RPMI8226 (cell line): Measurements from ENCODE around the gene ARSB.

ENCODE experiments used
- DNase-seq: peaks from one replicate; pipeline ENCODE4 v3.0.0-alpha.2; 2015

The ARSB gene

DNA sequence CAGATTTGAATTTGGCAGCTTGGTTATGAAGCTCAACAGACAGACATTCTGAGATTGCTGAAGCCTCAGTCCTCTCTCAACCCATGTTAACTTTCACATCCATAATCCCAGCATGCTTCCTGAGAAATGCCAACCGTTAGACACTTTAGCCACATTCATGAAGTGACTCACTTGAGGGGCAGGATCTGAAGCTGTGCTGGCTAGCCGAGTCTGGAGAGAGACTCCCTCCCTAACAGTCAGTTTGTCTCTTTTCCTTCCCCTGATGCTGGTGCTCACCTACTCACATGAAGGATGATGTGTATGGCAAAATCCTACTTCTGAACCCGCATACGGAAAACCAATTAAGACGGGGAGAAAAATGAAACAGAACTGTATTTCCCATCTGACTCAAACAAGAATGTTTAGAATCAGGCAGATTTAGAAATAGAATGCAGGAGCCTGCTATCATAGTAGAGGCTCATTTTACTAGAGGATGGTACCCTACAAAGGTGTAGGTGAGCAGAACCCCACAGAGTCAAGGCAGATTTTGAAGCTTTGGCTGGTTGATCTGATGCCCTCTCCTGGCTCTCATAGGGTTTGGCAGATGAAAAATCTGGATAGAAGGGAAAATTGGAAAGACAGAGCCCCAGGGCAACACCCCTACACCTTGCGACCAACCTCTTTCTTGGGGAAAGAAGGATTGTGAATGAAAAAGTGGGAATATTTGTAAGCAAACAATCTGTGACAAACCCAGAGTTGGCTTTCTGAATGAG, 185.7 kb downstream of the ARSB start:
- no peak for DNase-seq

DNA sequence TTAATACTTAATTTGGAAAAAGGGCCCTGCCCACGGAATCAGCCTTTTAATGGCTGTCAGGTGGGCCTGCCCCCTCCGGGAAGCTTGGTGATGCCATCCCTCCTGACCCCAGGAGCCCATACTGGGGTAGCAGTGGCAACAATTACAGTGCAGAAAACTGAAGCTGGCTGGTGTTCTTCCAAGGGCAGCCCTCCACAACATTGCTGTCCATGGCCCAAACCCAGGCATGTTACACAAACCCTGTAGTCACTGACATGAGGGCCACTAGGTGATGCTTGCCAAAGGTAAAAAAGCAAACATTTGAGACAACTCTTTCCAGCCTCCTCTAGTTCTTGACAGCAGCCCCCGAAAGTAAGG, 186.5 kb downstream of the ARSB start:
- DNase-seq, result no peak

DNA sequence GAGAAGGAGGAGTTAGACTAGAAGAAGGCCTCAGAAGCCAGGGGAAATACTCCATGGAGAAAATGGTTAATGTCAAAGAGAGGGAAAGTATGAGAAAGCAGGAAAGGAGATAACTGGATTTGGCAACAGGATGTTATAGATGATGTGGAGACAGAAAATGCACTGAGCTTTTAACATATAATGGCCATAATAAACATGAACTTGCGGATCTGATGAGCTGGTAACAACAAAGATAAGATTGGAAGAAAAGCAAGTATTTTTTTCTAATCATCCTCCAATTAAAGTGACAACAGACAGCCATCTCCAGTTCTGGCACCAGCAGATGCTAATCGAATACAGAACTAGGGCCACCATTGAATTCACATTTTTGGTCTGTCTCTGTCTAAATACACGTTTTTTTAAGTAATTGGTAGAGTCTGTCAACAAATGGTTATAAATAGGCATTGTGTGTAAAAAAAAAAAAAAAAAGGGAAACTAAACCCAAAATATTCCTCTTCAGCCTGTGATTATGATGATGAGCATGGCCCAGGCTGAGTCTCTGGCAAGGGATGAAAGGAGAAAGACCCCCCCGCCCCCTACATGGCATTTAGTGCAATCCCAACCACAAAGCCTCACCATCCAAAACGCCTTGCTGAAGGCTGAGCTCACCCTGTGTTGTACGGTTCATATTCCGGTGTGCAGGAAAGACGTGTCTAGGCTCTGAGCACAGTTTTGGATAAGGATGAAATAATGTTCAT, 187.0 kb downstream of the ARSB start:
- DNase-seq, result no peak

DNA sequence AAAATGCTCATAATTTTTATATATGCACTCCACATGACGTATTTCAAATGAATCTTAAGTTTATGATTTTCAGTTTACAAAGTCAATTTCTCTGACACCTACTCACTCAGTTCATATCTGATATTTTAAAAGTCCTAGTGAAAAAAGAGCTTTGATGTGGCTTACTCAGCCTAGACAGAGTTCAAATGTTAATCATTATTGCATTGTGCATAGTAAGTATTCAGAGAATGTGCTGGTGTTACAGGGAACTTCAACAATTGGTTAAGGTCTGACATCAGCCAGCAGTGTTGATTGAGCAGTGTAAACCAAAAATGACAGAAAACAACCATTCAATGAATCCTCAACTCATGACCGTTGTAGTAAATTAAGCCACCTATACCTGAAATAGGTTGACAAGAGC, 189.4 kb downstream of the ARSB start:
- no peak for DNase-seq

DNA sequence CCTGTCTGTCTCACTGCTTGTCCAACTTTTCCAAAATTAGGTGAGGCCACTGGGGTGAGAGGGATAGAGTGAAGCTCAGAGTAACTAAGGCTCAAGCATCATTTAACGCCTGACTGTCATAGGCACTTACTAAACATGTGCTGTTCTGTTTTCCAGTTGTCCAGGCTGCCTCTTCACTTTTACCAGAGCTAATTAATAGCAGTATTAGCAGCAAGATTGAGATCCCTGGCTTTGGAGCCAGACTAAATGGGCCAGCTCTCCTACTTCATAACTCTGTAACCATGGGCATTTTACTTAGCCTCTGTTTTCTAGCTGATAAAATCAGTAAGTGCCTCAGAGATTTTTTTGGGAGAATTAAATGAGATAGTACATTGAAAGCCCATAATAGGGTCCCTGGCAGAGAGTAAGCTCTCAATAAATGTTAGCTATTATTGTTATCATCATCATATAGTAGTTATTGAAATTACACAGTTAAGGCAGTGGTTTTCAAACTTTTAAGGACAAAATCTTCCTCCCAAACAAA, 190.4 kb downstream of the ARSB start:
- no peak for DNase-seq

DNA sequence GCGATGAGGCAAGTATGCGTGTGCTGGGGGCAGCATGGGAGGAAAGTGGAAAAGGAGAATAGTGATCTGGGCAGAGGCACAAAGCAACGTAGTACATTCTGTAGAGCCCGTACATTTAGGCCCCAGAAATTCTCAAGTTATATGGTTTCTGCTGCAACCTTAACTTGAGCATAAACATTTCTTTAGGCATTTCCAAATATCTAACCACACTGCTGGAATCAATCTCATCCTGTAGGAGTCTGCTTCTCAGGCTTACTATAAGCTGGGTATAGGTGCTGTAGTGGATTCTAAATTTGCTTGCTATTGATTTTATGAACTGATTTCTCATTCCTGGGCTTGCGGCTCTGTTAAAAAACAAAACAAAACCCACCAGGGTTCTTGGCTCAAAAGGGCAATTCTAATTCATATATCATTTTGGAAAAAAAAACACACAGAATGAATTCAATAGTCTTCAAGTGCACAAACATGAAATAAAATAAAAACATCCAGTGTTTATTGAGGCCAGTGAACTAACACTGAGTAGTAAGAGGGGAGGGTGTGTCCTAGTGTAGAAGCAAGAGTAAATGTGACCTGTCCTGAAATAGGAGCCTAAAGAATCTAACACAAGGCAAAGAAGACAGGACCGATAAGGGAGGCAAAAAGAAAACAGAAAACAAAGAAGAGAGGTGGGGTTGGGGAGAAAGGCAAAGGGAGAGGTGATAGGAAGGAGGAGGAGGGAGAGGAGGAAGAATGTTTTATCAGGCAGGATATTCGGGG, 191.0 kb downstream of the ARSB start:
- DNase-seq, result no peak

DNA sequence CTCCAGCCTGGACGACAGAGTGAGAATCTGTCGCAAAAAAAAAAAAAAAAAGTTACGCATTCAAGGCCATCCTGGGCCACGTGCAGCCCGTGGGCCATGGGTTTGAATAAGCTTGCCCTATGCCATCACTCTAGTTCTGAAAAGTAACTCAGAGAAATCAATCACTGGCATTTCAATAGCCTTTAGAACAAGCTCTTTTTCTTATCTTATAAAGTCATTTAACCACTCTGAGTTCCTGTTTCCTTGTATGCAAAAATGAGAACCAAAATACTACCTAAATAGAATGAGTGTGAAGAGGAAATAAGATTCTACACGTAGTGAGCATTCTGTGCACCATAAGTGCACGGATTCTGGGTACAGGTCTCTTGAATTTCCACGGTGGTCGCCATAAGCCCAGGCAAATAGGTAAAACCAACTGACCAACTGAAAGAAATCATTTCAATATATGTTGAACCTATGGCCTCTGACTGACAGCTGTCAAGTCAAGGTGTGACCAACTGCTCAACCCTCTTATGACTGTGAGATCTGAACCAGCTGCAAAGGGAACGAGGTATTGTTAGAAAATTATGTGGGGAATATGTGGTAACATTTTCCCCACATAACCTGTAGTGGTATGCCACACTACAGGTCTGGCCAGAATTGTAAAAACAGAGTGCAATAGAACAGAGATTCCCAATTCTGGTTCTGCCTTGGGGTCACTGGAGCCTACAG, 192.6 kb downstream of the ARSB start:
- DNase-seq, result no peak

DNA sequence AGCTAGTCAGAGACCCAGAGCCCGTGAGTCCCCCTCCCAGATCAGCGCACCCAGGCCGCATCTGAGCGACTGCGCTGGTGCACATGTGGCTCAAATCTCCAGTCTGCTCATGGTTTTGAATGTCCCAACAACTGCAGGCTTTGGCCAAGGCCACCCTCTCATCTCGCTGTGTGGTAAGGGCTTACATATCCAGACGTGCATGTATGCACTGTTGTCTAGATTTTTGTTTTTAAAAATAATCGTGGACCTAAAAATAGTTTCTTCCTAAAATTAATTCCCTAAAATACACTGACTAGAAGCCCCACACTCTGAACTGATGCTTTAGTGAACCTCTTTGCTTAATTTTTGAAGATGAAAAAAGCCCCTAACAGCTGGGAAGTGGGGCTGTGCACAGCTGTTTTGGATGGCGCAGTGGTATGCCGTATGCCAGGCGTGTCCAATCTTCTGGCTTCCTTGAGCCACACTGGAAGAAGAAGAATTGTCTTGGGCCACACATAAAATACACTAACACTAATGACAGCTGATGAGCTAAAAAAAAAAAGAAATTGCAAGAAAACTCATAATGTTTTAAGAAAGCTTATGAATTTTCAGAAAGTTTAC, 193.5 kb downstream of the ARSB start:
- no peak for DNase-seq

DNA sequence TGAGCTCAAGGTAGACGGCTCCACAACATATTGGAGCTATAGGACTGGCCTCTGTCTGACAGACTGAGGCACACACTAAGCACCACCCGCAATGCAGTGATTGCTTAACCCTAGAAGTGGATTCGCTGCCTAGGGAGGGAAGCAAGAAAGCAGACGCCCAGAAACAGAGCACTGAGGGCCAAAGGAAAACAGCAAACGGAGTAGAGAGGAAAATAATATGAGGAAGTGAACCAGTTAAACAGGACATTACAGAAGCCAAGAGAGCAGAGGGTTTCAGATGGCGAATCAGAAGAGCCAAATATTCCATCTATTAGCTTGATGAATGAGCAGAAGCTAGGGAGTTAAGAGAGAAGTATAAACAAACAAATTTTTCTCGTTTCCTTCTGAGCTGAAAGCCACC, 197.3 kb downstream of the ARSB start:
- DNase-seq, result no peak

DNA sequence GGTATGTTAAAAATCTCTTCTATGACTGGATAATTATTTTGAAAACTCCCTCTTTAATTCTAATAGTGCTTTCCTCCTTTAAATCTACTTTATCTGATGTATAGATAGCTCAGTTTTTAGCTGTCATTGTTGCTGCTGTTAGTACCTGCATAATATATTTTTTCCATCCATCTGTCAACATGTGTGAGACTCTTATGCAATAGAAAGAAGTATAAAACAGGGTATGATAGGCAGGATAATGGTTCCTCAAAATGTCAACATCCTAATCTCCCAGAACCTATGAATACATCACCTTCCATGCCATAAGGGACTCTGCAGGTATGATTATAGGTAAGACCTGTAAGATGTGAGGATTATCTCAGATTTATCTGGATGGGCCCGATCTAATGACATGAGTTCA, 199.7 kb downstream of the ARSB start:
- DNase-seq, result no peak

DNA sequence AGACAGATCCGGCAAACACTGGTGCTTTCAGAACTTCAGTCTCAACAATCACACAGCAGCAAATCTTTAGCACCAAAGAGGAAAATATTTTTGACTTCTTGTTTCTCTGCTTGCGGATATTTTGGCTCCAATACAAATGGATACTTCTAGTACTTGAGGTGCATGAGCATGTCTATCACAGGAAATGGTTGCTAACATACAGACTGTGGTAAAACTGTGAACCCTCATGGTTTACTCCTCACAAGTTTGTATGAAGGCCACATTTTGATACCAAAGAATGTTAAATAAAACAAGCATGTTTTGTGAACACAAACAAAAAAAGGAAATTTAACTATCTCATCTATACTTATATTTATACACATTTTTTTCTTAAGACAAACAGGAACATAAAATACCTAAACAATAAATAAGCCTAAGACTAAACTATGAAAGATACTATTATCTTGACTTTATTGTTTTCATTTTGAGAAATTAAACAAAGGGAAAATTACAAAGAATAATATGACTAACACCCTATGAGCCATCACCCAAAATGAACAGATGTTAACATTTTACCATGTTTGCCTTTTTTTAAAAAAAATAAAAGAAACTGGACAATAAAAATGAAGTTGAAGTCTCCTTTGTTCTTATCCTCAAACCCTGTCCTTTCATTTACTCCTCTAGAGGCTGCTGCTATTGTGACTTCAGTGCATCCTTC, 201.5 kb downstream of the ARSB start:
- DNase-seq, result no peak

DNA sequence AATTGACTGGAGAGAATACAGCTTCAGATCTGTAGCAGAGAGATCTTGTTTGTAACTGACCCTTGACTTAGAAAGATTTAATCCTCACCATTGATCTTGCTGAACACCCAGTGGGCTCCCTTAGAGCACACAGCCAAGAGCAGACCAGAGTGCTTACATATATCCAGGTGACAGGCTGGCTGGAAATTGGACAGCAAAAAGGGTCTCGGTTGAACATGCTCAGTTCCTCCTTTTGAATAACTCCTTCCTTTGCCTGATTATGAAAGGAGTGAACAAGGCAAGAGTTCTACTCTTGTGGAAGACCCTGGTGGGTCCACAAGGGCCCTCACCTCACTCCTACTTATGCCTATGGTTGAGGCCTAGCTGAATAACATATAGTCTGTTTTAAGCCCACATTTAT, 202.4 kb downstream of the ARSB start:
- no peak for DNase-seq

DNA sequence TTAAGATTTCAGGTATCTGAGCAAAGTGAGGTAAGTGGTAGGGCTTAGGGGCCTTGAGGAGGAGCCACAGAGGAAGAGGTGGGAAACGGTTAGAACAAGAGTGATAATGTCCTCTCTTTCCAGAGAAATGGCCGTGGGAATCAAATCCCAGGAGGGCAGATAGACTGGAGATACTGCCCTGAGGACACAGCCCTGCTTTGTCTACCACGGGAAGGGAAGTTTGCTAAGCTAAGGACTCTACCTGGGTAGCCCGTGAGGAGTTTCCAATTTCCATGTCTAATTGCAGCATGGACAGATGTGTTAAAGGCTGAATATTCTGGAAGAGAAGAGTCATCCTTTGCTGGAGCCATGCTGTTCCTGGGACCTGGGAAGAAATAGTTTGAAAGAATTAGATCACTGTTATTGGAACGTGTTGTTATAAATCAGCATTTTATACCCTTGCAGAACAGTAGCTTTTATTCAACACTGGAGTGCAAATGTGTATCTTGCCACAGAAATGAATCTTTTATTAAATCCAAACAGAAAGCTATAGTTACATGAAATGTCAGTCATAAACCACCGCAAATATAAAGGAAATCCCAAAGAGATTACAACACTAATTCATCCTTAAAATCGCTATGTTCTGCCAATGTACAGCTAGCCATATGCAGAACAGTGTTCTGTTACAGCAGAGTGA, 203.4 kb downstream of the ARSB start:
- DNase-seq, result no peak

DNA sequence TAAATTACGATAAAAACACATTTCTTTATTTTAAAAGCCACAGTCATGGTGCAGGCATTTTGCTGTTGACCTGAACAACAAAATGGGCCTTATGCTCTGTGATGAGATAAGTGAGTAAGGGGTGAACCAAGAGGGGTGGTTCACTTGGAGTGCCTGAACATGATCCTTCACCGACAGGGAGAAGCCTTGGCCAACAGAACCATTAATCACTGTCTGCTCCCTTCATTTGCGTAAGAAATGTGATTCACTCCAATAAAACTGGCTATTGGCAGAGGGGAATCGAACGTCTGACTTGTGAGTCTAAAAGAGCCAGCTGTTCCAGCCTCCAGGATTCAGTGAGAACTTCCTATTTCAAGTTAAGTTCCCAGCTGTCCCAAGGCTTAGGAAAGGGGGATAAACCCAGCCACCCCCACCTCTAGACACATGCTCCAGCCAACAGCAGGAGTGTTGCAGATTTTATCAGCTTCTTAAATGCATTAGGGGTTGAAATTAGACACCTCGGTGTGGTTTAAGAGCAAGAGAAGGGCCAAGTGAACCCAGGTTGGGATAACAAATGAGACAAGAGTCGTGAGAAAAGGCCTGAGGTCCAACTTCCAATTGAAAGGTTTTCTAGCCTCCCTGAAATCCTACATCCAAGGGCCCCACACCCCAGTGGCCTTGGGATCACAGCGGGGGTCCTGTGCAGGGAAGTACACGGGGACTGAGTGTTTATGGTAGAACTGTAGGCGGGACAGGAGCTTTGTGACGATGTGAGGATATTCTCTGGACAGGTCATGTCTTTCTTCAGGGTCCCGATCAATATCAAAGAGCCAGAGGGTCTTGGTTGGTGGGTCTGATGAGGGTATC, 205.1 kb downstream of the ARSB start:
- DNase-seq, result no peak

DNA sequence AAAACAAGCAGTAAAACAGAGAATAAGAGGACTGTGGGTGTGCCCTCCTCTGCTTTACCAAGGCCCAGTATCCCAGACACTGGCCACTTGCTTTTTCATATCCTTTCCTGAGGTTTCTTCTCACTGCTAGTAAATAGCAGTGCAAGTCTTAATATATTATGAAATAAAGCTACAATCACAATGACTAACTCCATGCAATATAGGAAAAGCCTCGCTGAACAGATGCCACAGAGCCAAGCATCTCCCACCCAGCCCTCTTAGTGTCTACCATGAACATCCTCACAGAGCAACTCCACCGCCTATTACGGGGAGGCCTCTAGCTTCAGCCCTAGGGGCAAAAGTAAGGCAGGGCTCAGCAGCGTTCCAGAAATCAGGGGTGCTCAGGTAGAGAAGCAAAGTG, 205.8 kb downstream of the ARSB start:
- no peak for DNase-seq

DNA sequence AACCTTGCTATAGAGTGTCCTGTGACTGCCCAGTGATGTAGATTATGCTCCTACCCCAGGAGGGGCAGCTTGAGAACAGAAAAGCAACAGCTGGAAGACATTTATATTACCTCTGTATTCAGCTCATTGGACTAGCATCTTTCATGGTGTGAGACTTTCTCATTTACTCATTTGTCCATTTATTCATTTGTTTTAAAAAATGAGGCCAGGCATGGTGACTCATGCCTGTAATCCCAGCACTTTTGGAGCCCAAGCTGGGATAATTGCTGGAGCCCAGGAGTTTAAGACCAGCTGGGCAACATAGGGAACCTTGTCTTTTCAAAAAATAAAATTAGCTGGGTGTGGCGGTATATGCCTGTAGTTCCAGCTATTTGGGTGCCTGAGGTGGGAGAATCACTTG, 206.6 kb downstream of the ARSB start:
- no peak for DNase-seq

DNA sequence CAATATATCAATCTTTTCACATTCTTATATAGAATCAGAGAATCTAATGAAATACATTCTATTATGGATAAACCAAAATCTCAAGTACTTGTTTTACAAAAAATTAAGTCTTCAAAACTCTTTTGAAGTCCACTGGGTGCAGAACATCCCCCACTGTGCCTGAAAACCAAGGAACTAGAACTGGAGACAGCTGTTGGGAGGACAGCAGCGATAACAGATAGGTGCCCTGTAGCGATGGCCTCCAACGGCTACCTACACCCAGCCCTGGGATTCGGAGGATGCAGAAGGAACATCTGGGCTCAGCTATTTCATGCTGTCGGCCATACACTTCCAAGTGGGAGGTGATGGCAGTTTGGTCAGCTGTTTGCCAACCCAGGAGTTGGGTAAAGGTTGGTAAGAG, 207.2 kb downstream of the ARSB start:
- no peak for DNase-seq

DNA sequence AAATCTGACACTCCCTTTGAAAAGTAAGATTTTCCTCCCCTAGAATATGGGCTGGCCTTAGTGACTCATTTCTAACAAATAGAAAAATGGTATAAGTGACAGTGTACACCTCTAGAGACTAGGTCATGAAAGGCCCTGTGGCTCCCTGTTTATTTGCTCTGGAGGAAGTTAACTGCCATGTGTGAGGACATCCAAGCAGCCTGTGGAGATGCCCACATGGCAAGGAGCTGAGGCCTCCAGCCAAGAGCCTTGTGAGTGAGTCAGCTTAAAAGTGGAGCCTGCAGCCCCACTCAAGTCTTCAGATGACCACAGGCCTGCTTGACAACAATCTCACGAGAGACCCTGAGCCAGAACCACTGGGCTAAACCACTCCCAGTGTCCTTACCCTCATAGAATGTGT, 208.5 kb downstream of the ARSB start:
- DNase-seq, result no peak

DNA sequence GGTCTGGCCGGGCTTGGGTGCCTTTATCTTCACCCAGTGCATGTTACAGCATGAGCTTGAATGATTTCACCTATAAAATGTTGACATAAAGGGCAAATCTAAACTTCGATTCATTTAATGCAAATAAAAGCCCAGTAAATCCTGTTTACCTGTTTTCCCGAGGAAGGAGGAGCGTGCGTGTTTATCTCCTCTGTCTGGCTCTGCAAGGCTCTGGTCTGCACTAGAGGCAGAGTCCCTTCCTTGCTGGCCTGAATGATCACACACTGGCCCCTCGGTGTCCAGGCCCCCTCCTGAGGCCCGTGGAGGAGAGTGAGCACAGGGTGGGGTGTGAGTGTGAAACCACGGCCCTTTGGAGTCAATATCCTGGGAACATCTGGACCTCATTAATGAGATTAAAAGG, 211.5 kb downstream of the ARSB start:
- no peak for DNase-seq
